IMR-90 (cell line): Measurements from ENCODE around the gene BRMS1.

Source experiments
- BHLHE40 ChIP-seq: fragments of 150-350 bp; IDR thresholded peaks from 2 replicates; pipeline ENCODE4 v1.6.1; 2016; ENCODE audit warnings: mild to moderate bottlenecking, low read depth, low read length
- CEBPB ChIP-seq: IDR thresholded peaks from 2 replicates; pipeline ENCODE4 v1.6.1; 2012; ENCODE audit warnings: low read depth, low read length, improper control_type of control experiment
- CHD1 ChIP-seq: IDR thresholded peaks from 2 replicates; pipeline ENCODE4 v1.6.1; 2012; ENCODE audit warnings: low read depth, low read length, improper control_type of control experiment
- POLR2A ChIP-seq: IDR thresholded peaks from 2 replicates; pipeline ENCODE4 v1.6.1; 2012; ENCODE audit warnings: mild to moderate bottlenecking, low read depth, low read length
- RFX5 ChIP-seq: IDR thresholded peaks from 2 replicates; pipeline ENCODE4 v1.8.0; 2012; ENCODE audit warnings: low read depth, mild to moderate bottlenecking, low read length, moderate library complexity
- SMC3 ChIP-seq: fragments of 150-350 bp; IDR thresholded peaks from 2 replicates; pipeline ENCODE4 v1.6.1; 2016; ENCODE audit warnings: low read depth, mild to moderate bottlenecking, antibody characterized with exemption, low read length, moderate library complexity
- TF ChIP-seq, protein P1 (sequence below): conservative IDR thresholded peaks from 2 replicates; pipeline ENCODE4 v1.5.1; 2012; ENCODE audit warnings: mild to moderate bottlenecking, low read depth, low read length, improper control_type of control experiment
- TF ChIP-seq, protein P2 (sequence below): fragments of 150-350 bp; IDR thresholded peaks from 2 replicates; pipeline ENCODE4 v1.6.1; 2017; ENCODE audit warnings: mild to moderate bottlenecking, antibody characterized with exemption, low read length, low read depth

DNA sequence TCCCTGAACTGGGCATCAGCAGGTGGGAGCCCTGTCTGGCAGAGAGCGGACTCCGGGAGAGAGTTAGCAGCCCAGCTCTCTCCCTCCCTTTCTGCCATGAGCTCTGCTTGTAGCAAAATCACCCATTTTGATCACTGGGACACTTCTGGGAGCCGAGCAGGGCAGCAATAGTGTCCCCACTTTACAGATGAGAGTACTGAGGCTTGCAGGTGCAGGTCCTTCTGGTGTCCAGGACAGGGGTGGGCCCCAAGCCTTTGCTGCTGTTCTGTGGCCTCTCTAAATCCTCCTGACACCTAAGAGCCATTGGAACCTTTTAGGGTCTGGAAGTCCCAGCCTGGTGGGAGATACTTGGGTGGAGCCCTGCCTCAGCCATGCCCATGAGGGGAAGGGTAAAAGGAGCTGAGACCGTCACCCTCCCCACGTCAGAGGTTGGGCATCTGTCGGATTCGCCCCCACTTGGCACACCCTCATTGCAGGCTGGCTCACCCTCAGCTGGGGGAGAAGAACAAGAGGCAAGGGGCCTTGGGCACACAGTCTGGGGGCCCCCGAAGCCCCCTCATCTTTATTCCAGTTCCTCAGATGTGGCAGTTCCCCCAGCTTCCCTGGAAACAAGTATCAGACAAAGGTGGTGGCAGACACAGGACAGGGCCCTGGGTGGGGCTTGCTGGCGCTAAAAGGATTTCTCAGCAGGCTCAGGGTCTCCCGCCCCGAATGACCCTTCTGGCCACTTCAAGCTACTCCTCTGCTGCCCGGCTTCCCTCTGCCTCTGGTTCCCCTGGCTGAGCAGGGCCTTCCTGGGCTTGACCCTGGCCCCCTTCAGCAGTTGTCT is 13.1 kb downstream of the BRMS1 start:
- TF ChIP-seq, protein P1, sequence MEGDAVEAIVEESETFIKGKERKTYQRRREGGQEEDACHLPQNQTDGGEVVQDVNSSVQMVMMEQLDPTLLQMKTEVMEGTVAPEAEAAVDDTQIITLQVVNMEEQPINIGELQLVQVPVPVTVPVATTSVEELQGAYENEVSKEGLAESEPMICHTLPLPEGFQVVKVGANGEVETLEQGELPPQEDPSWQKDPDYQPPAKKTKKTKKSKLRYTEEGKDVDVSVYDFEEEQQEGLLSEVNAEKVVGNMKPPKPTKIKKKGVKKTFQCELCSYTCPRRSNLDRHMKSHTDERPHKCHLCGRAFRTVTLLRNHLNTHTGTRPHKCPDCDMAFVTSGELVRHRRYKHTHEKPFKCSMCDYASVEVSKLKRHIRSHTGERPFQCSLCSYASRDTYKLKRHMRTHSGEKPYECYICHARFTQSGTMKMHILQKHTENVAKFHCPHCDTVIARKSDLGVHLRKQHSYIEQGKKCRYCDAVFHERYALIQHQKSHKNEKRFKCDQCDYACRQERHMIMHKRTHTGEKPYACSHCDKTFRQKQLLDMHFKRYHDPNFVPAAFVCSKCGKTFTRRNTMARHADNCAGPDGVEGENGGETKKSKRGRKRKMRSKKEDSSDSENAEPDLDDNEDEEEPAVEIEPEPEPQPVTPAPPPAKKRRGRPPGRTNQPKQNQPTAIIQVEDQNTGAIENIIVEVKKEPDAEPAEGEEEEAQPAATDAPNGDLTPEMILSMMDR: no peak
- no peak for TF ChIP-seq CEBPB
- no peak for TF ChIP-seq BHLHE40
- no peak for TF ChIP-seq POLR2A
- TF ChIP-seq, protein P2, sequence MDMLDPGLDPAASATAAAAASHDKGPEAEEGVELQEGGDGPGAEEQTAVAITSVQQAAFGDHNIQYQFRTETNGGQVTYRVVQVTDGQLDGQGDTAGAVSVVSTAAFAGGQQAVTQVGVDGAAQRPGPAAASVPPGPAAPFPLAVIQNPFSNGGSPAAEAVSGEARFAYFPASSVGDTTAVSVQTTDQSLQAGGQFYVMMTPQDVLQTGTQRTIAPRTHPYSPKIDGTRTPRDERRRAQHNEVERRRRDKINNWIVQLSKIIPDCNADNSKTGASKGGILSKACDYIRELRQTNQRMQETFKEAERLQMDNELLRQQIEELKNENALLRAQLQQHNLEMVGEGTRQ: no peak
- no peak for TF ChIP-seq RFX5
- TF ChIP-seq SMC3: no peak
- TF ChIP-seq CHD1: no peak
